Liver (tissue), 3 donors: ENCODE results near the gene MICAL2.

Experiments
- ATF3 ChIP-seq: IDR thresholded peaks from 2 replicates; pipeline ENCODE4 v1.6.1; 2016; ENCODE audit warnings: antibody characterized with exemption
- CTCF ChIP-seq: fragments of 150-350 bp; IDR thresholded peaks from 2 replicates; pipeline ENCODE4 v1.5.1; 2017; ENCODE audit warnings: improper control_type of control experiment, low read depth, low read length; ENCODE audit not compliant: missing input control
- EGR1 ChIP-seq, 2 donors: IDR thresholded peaks; 2 replicates each; pipeline ENCODE4 v1.6.1; 2016 to 2018; ENCODE audit warnings: antibody characterized with exemption in 2 of 2, low read depth in 2 of 2
- GABPA ChIP-seq, 2 donors: IDR thresholded peaks in 1 of 2; conservative IDR thresholded peaks in 1 of 2; 2 replicates each; pipeline ENCODE4 v1.6.1; 2016; ENCODE audit warnings: antibody characterized with exemption in 2 of 2, mild to moderate bottlenecking in 1 of 2, moderate library complexity in 1 of 2
- JUND ChIP-seq, 2 donors: IDR thresholded peaks; 2 replicates each; pipeline ENCODE4 v1.6.1; 2016; ENCODE audit warnings: antibody characterized with exemption in 2 of 2
- MAX ChIP-seq: IDR thresholded peaks from 2 replicates; pipeline ENCODE4 v1.6.1; 2016; ENCODE audit warnings: antibody characterized with exemption
- NR2F2 ChIP-seq: IDR thresholded peaks from 2 replicates; pipeline ENCODE4 v1.6.1; 2016; ENCODE audit warnings: antibody characterized with exemption
- RAD21 ChIP-seq, 2 donors: IDR thresholded peaks; 2 replicates each; pipeline ENCODE4 v1.6.1; 2016; ENCODE audit warnings: antibody characterized with exemption in 2 of 2, mild to moderate bottlenecking in 2 of 2
- REST ChIP-seq: IDR thresholded peaks from 2 replicates; pipeline ENCODE4 v1.6.1; 2016; ENCODE audit warnings: antibody characterized with exemption, mild to moderate bottlenecking
- SP1 ChIP-seq: IDR thresholded peaks from 2 replicates; pipeline ENCODE4 v1.6.1; 2018; ENCODE audit warnings: antibody characterized with exemption, mild to moderate bottlenecking
- TAF1 ChIP-seq: conservative IDR thresholded peaks from 2 replicates; pipeline ENCODE4 v1.6.1; 2016; ENCODE audit warnings: antibody characterized with exemption, mild to moderate bottlenecking
- YY1 ChIP-seq: IDR thresholded peaks from 2 replicates; pipeline ENCODE4 v1.6.1; 2016; ENCODE audit warnings: antibody characterized with exemption, mild to moderate bottlenecking
- ZBTB33 ChIP-seq: IDR thresholded peaks from 2 replicates; pipeline ENCODE4 v1.6.1; 2016; ENCODE audit warnings: antibody characterized with exemption
- donor health status: healthy.
- donor health status: healthy.

GRCh38 chr11:12193515-12194336 lies 83.3 kb downstream of the MICAL2 start:
- no peak for TF ChIP-seq CTCF
- no peak for TF ChIP-seq ATF3
- no peak for TF ChIP-seq REST
- no peak for TF ChIP-seq MAX
- no peak for TF ChIP-seq YY1
- no peak for TF ChIP-seq GABPA (IDR thresholded peaks at IDR 0.05 in 1 of 2, conservative IDR thresholded peaks at IDR 0.05 in 1 of 2)
- no peak for TF ChIP-seq RAD21 (IDR thresholded peaks at IDR 0.05)
- no peak for TF ChIP-seq TAF1
- TF ChIP-seq NR2F2, result no peak
- TF ChIP-seq EGR1 (IDR thresholded peaks at IDR 0.05; ENCODE audit: low read depth in 2 of 2), result no peak
- no peak for TF ChIP-seq SP1
- no peak for TF ChIP-seq ZBTB33
- no peak for TF ChIP-seq JUND (IDR thresholded peaks at IDR 0.05)
